MM.1S (cell line): ENCODE data around the gene STX1A.
"Not testable (repeated sequence)": the region's sequence is repeated elsewhere in the genome, so short reads cannot be mapped to it uniquely, and the experiment has no call there.

ENCODE experiments used
- DNase-seq: peaks from one replicate; pipeline ENCODE4 v3.0.0-alpha.2; 2015
- H2AFZ ChIP-seq: fragments of 300-600 bp; sonication (generic); 2 replicates; pipeline ENCODE4 v1.6.0; 2016; ENCODE audit warnings: antibody characterized with exemption, low read length
- H3F3A ChIP-seq: fragments of 300-600 bp; sonication (generic); 2 replicates; pipeline ENCODE4 v1.6.1; 2016; ENCODE audit warnings: mild to moderate bottlenecking, antibody characterized with exemption, low read length, moderate library complexity, mixed read lengths; ENCODE audit not compliant: insufficient read depth
- H3K27ac ChIP-seq: fragments of 300-600 bp; sonication (generic); 2 replicates; pipeline ENCODE4 v1.5.1; 2016; ENCODE audit warnings: mild to moderate bottlenecking, low read length
- H3K27me3 ChIP-seq: fragments of 300-600 bp; sonication (generic); replicated peaks from 2 replicates; pipeline ENCODE4 v1.6.0; 2016; ENCODE audit warnings: low read length; ENCODE audit not compliant: insufficient read depth
- H3K36me3 ChIP-seq: fragments of 300-600 bp; sonication (generic); replicated peaks from 2 replicates; pipeline ENCODE4 v1.6.1; 2016; ENCODE audit warnings: mild to moderate bottlenecking, low read length, mixed read lengths; ENCODE audit not compliant: insufficient read depth
- H3K4me1 ChIP-seq: fragments of 300-600 bp; sonication (generic); 2 replicates; pipeline ENCODE4 v1.6.1; 2016; ENCODE audit warnings: low read length, mixed read lengths
- H3K4me2 ChIP-seq: fragments of 300-600 bp; sonication (generic); 2 replicates; pipeline ENCODE4 v1.6.0; 2016; ENCODE audit warnings: low read depth, low read length
- H3K4me3 ChIP-seq: fragments of 300-600 bp; sonication (generic); 2 replicates; pipeline ENCODE4 v1.5.1; 2016; ENCODE audit warnings: low read length, mixed read lengths
- H3K79me2 ChIP-seq: fragments of 300-600 bp; sonication (generic); 2 replicates; pipeline ENCODE4 v1.6.1; 2016; ENCODE audit warnings: mixed run types, low read length, mixed read lengths
- H3K9ac ChIP-seq: fragments of 300-600 bp; sonication (generic); 2 replicates; pipeline ENCODE4 v1.6.1; 2016; ENCODE audit warnings: low read length, mixed read lengths
- H3K9me2 ChIP-seq: fragments of 300-600 bp; sonication (generic); replicated peaks from 2 replicates; pipeline ENCODE4 v1.6.1; 2016; ENCODE audit warnings: mild to moderate bottlenecking, low read length, mixed read lengths; ENCODE audit not compliant: insufficient read depth
- H3K9me3 ChIP-seq: fragments of 300-600 bp; sonication (generic); replicated peaks from 2 replicates; pipeline ENCODE4 v1.6.1; 2016; ENCODE audit warnings: mild to moderate bottlenecking, low read length, mixed read lengths; ENCODE audit not compliant: insufficient read depth
- H4K20me1 ChIP-seq: fragments of 300-600 bp; sonication (generic); 2 replicates; pipeline ENCODE4 v1.6.1; 2016; ENCODE audit warnings: mild to moderate bottlenecking, low read length, moderate library complexity, mixed read lengths; ENCODE audit not compliant: insufficient read depth
- CTCF ChIP-seq: fragments of 300-600 bp; sonication (generic); IDR thresholded peaks from 2 replicates; pipeline ENCODE4 v1.5.1; 2016; ENCODE audit warnings: antibody characterized with exemption, low read length, mixed read lengths
- EZH2 ChIP-seq: fragments of 300-600 bp; sonication (generic); optimal IDR thresholded peaks from 2 replicates; pipeline ENCODE3; 2017; ENCODE audit warnings: low read depth, mild to moderate bottlenecking, antibody characterized with exemption, low read length, mixed read lengths
- EZH2phosphoT487 ChIP-seq: fragments of 300-600 bp; sonication (generic); IDR thresholded peaks from 2 replicates; pipeline ENCODE4 v1.6.1; 2018; ENCODE audit warnings: antibody characterized with exemption, low read length

STX1A gene

GRCh38 chr7:73721377-73721817 is 1.9 kb upstream of the STX1A start:
- TF ChIP-seq EZH2phosphoT487 (no peak), CTCF (no peak), EZH2 (no peak)
- Histone ChIP-seq H3K36me3 (no peaks in the 10 kb centered on the region), H3F3A (no peaks in the 10 kb centered on the region), H3K79me2 (0 out of 2 replicates have a peak, but pooled peaks cover 4% of the 10 kb centered on the region), H3K27me3 (peaks cover 10% of the 10 kb centered on the region), H3K9me2 (no peaks in the 10 kb centered on the region), H2AFZ (no peak overlapping the region), H3K9ac (no peak overlapping the region), H4K20me1 (no peaks in the 10 kb centered on the region), H3K4me2 (no peak overlapping the region), H3K4me1 (no peaks in the 10 kb centered on the region), H3K9me3 (no peaks in the 10 kb centered on the region), H3K4me3 (no peak overlapping the region), H3K27ac (no peak overlapping the region)
- no peak for DNase-seq

GRCh38 chr7:73720443-73720842 is 974 bp upstream of the STX1A start:
- H3K9me3 ChIP-seq, H3F3A ChIP-seq, H3K36me3 ChIP-seq, H2AFZ ChIP-seq, H3K4me1 ChIP-seq, H3K79me2 ChIP-seq, H3K27ac ChIP-seq, H3K9me2 ChIP-seq, H3K9ac ChIP-seq, H3K4me3 ChIP-seq, DNase-seq, H4K20me1 ChIP-seq, H3K4me2 ChIP-seq: not testable (repeated sequence)
- H3K27me3 ChIP-seq: peaks cover 10% of the 10 kb centered on the region

- Histone ChIP-seq H4K20me1 (no peaks in the 10 kb centered on the region), H3K9ac (no peak overlapping the region), H3K4me2 (peak overlapping the region; percentile 90), H2AFZ (peak overlapping the region; percentile 64; the same call in 1 of the 2 replicates), H3K36me3 (no peaks in the 10 kb centered on the region), H3K4me1 (no peaks in the 10 kb centered on the region), H3K27ac (no peak overlapping the region), H3K9me3 (no peaks in the 10 kb centered on the region), H3K4me3 (peak overlapping the region; percentile 57), H3K9me2 (no peaks in the 10 kb centered on the region), H3K79me2 (0 out of 2 replicates have a peak, but pooled peaks cover 4% of the 10 kb centered on the region), H3F3A (no peaks in the 10 kb centered on the region), H3K27me3 (peaks cover 10% of the 10 kb centered on the region)
- TF ChIP-seq EZH2phosphoT487 (no peak), EZH2 (no peak), CTCF (no peak)
- no peak for DNase-seq
These were observed 319 bp upstream of the STX1A start for GRCh38 chr7:73719806-73720169.

- no peaks in the 10 kb centered on the region for H3K9me2 ChIP-seq
- H2AFZ ChIP-seq: peak overlapping the region; percentile 93
- peak overlapping the region; percentile 91 for H3K4me3 ChIP-seq
- peak overlapping the region; percentile 98 for H3K4me2 ChIP-seq
- no peak overlapping the region for H3K27ac ChIP-seq
- no peak for DNase-seq
- 0 out of 2 replicates have a peak, but pooled peaks cover 4% of the 10 kb centered on the region for H3K79me2 ChIP-seq
- H3K9me3 ChIP-seq: no peaks in the 10 kb centered on the region
- no peaks in the 10 kb centered on the region for H3F3A ChIP-seq
- no peak for TF ChIP-seq CTCF
- TF ChIP-seq EZH2: no peak
- TF ChIP-seq EZH2phosphoT487: no peak
- H3K27me3 ChIP-seq: peaks cover 10% of the 10 kb centered on the region
- H3K9ac ChIP-seq: peak overlapping the region; percentile 67; the same call in 1 of the 2 replicates
- H4K20me1 ChIP-seq: no peaks in the 10 kb centered on the region
- no peaks in the 10 kb centered on the region for H3K36me3 ChIP-seq
- H3K4me1 ChIP-seq: no peaks in the 10 kb centered on the region
These were observed 1.0 kb downstream of the STX1A start for GRCh38 chr7:73718438-73718881.
